Breast epithelium (tissue), 3 donors: ENCODE results near the gene EHD4.

ENCODE experiments used
- POLR2AphosphoS5 ChIP-seq, 3 donors: sonication (generic); formaldehyde crosslinking; IDR thresholded peaks; one replicate each; pipeline ENCODE4 v1.6.1; 2017; ENCODE audit warnings: antibody characterized with exemption in 3 of 3
- TF ChIP-seq, protein P1 (sequence below), 3 donors: fragments of 450-650 bp; IDR thresholded peaks; one replicate each; pipeline ENCODE4 v1.5.1; 2016 to 2017; ENCODE audit warnings: antibody characterized with exemption in 3 of 3, mild to moderate bottlenecking in 3 of 3, moderate library complexity in 3 of 3

- TF ChIP-seq, protein P1, sequence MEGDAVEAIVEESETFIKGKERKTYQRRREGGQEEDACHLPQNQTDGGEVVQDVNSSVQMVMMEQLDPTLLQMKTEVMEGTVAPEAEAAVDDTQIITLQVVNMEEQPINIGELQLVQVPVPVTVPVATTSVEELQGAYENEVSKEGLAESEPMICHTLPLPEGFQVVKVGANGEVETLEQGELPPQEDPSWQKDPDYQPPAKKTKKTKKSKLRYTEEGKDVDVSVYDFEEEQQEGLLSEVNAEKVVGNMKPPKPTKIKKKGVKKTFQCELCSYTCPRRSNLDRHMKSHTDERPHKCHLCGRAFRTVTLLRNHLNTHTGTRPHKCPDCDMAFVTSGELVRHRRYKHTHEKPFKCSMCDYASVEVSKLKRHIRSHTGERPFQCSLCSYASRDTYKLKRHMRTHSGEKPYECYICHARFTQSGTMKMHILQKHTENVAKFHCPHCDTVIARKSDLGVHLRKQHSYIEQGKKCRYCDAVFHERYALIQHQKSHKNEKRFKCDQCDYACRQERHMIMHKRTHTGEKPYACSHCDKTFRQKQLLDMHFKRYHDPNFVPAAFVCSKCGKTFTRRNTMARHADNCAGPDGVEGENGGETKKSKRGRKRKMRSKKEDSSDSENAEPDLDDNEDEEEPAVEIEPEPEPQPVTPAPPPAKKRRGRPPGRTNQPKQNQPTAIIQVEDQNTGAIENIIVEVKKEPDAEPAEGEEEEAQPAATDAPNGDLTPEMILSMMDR (IDR thresholded peaks at IDR 0.05) = peak; percentile 87 to 97 (median 91)
- no peak for TF ChIP-seq POLR2AphosphoS5 (IDR thresholded peaks at IDR 0.05)
Measured at GRCh38 chr15:41989573-41990242, 17.4 kb upstream of the EHD4 start.
